Peyer's patch (tissue), 4 donors: ENCODE data around the gene CYBA.

Experiments used
- CTCF ChIP-seq, 6 experiments: fragments of 450-650 bp in 4 of 6; fragments of 200-600 bp in 2 of 6; sonication (generic) in 1 of 6; IDR thresholded peaks; one replicate each; pipeline ENCODE4 v1.5.1; 2017 to 2019; ENCODE audit warnings: antibody characterized with exemption in 6 of 6, mild to moderate bottlenecking in 3 of 6, moderate library complexity in 1 of 6
- POLR2A ChIP-seq, 2 donors: fragments of 450-650 bp; IDR thresholded peaks; one replicate each; pipeline ENCODE4 v1.5.1; 2017; ENCODE audit warnings: antibody characterized with exemption in 2 of 2, mild to moderate bottlenecking in 2 of 2, moderate library complexity in 2 of 2

- TF ChIP-seq CTCF (IDR thresholded peaks at IDR 0.05) (peak in 1 of 6 experiments; percentile 15), POLR2A (IDR thresholded peaks at IDR 0.05) (no peak)
Observed at GRCh38 chr16:88633684-88634140, 17.1 kb downstream of the CYBA start.
